Left renal pelvis (tissue), 4 donors: ENCODE results near the gene CARD6. TPM values are rescaled to one million over a fixed set of nuclear protein-coding genes. Genes with fewer than 3 reads are reported as not detected.
"Not testable (repeated sequence)": the region's sequence is repeated elsewhere in the genome, so short reads cannot be mapped to it uniquely, and the experiment has no call there.

ENCODE experiments used
- DNase-seq, 4 donors: peaks; one replicate each; pipeline ENCODE4 v3.0.0-alpha.2; 2013; ENCODE audit warnings: low read depth in 4 of 4, low spot score in 3 of 4
- polyA plus RNA-seq, 4 donors: library from polyadenylated mRNA; unstranded; fragments of 120-200 nt; gene quantifications; one replicate each; pipeline ENCODE4 v1.2.1, GENCODE V29; 2013; ENCODE audit not compliant: insufficient read length in 4 of 4

CARD6 gene
- polyA plus RNA-seq, 4 donors = 2.5 to 3.4 (median 3.0) TPM

DNA sequence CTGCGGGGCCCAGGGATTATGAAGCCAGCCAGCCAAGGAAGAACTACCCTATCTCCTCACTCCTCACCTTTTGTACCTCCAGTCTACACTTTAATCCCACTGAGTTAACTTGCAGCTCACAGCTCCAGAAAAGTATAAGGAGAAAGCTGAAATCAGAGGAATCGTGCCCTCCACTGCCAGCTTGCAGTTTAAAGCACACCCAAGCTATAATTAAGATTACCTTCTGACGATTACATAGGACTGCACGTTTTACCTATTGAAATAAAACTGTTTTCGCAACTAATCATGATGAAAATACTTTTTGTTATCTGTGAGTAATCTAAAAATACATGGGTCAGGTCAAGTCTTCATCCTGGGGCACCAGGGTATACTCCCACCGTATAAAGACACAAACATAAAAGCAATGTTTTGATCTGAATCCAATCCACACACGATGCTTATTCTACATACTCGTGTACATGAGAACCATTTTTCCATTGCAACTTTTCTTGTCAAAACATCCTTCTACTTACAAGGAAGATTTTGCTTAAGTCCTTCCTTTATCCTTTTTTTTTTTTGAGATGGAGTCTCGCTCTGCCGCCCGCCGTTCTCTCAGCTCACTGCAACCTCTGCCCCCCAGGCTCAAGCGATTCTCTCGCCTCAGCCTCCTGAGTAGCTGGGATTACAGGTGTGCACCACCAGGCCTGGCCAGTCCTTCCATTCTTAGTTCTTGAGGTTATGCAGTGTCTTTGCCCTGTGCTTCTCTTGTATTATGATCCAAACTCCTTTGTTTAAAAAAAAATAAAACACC, 13.8 kb upstream of the CARD6 start:
- DNase-seq = no peak

DNA sequence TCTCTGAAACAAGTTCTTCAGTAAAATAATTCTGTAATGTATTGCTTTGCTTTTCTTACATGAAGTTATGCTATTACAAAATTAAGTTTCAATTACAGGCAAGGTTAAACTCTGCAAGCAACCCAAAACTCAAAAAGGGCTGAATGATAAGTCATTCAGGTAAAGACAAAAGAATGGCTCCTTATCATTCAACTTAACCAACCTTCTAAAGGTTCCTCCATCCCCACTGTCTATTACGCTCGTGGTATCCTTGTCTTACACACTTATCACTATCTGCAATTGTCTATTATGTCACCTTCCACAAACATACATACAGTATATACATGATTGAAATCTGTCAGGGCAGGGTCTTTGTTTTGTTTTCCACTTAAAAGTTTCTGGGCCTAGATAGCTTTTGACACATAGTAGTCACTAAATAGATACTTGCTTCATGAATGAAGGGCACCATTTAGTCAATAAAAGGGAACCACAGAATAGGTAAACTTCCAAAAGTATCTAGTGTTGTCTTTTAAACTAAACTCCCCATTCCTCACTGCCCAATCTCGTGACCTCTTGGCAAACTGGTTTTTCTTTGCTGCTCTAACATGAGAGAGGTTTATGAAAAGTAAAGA, 13.0 kb upstream of the CARD6 start:
- DNase-seq = no peak

DNA sequence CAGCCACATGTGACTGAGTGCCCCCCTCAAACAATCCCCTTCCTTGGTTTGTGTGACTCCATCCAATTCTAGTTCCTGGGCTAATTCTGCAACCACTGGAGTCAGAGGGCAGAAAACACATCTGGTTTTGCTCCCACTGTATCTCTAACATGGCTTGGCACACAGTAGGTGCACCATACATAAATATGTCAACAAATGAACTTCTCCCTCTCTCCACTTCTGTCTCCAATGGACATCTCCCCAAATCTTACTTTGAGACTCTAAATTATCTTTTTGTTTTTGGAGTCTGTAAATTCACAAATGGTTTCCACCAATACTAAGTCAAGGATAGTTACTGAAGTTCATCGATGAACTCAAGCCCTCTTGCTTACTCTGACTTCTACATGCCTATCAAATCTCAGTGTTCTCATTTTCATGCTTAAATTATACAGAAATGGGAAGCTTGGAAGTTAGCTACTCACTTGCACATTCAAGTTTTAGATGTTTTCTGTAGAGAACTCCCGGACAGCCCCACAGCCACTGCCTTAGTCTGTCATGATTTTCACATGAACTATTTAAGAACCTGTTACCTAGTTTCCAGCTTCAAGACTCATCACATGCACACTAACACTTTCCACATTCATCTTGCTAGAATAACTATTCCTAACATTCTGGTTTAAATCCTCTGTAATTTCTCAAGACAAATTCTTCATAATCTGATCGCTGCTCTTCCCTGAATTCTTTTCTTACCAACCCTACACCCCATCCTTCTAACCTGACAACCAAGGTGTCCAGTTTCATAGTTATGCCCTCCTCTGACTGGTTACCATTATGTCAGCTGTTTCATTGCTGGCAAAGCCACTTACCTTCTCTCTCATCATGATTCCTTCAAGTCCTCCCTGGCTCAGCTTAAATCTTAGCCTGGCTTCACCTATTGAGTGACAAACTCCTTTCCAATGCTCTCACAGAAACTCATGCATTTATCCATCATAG, 12.2 kb upstream of the CARD6 start:
- DNase-seq = no peak

DNA sequence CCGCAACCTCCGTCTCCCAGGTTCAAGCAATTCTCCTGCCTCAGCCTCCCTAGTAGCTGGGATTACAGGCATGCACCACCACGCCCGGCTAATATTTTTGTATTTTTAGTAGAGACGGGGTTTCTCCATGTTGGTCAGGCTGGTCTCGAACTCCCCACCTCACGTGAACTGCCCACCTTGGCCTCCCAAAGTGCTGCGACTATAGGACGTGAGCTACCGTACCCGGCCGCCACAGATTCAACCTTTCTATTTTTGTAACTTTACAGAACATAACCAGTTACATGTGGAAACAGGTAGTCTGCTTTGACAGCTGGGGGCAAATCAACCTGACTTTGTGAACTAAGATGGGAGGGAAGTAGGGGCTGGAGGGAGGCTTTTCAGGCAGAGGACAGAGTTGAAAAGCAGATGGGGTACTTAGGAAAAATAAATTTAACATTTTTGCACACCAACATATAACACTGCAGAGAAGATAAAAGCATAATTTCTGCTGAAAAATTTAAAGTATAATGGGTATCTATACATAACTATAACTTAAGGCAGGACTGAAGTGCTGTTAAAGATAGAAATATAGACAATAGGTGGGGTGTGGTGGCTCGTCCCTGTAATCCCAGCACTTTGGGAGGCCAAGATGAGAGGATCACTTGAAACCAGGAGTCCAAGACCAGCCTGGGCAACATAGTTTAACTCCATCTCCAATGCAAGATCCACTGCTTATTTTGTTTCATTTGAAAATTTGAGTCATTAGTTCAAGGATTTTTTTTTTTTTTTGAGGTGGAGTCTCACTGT, 11.2 kb upstream of the CARD6 start:
- no peak for DNase-seq

DNA sequence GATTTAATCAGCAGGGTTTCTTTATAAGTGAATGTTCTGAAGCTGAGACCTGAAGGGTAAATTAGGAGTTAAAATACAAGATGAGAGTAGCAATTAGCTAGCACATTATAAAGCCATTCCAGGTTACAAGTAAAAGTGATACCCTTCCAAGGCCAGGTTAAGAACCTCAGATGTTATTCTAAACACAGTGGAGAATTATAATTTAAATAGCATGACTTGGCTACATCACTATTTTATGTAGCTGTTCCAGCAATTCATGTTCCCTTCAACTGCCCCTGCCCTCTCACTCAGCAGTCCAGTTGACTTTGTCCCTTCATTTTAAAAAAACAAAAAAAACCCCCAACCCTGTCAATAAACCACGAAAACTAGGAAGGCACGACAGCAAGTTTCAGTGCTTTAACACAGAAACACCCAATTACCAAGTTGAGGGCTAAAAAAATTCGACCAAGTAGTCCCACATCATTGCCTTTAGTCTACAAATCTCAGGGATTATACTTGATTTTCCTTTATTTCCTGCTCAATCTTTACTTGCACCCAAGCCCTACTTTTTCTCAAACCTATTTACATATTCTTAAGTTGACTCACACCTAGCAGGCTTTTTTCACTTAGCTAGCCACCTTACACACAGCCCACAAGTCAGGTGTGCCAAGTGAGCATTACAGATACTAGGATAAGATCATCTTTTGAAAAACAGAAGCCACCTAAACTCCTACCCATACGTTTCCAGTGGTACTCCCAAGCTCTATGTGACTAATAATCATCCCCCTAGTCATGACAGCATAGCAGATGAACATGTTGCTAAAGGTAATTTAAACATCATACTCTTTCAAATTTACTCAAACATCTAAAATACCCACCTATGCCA, 9.6 kb upstream of the CARD6 start:
- no peak for DNase-seq

DNA sequence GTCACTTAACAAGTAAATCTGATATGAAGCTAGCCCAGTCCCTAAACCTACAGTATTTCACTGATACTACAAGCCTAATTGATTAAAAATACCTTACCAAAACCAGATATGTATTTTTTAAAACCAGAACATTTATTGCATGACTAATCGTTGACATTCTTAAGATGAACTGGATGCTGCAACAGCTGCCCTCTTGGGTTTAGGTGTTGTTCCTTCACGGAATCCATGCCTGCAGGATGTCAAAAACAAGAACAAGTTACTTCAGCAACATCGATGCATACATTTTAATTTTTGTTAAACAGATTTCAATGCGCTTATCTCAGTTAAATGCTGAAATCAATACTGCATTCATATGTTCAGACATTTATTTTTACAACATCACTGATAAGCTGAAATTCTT, 8.8 kb upstream of the CARD6 start:
- DNase-seq = no peak

DNA sequence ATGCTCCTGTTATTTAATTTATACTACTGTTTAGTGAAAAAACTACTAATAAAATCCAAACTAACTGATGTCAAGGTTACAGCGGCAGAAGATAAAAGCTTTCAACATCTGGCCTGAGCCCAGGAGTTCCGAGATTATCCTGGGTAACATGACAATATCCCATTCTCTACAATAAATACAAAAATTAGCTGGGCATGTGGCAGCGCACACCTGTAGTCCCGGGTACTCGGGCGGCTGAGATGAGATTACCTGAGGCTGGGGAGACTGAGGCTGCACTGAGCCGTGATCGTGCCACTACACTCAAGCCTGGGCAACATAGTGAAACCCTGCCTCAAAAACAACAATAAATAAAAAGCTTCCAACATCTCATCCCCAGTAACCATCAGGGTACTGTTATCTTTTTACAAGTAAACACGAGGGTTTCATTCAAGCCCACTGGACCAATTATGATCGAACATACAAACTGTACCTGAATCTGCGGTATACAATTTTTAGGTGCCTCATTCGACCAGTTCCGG, 7.4 kb upstream of the CARD6 start:
- DNase-seq = no peak

DNA sequence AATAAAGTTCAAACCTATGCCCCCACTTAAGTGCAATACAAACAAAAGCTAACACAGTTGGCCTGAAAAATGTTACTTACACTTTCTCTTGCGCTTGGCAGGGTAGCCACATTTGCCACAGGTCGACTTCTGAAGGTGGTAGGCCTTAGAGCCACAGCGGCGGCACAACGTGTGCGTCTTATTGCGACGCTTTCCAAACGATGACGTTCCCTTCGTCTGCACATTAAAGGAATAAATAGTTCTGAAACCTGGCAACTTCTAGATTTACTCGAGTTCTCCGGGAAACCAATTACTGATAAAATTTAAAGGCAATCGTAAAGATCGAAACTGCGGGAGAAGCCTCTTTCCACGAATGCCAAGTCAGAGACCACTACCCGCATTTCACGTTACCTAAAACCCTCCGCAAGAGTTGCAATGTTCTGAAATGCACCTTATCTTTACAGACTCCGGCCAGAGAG, 6.7 kb upstream of the CARD6 start:
- DNase-seq = peak in 2 of 4 donors; percentile 21 to 31

DNA sequence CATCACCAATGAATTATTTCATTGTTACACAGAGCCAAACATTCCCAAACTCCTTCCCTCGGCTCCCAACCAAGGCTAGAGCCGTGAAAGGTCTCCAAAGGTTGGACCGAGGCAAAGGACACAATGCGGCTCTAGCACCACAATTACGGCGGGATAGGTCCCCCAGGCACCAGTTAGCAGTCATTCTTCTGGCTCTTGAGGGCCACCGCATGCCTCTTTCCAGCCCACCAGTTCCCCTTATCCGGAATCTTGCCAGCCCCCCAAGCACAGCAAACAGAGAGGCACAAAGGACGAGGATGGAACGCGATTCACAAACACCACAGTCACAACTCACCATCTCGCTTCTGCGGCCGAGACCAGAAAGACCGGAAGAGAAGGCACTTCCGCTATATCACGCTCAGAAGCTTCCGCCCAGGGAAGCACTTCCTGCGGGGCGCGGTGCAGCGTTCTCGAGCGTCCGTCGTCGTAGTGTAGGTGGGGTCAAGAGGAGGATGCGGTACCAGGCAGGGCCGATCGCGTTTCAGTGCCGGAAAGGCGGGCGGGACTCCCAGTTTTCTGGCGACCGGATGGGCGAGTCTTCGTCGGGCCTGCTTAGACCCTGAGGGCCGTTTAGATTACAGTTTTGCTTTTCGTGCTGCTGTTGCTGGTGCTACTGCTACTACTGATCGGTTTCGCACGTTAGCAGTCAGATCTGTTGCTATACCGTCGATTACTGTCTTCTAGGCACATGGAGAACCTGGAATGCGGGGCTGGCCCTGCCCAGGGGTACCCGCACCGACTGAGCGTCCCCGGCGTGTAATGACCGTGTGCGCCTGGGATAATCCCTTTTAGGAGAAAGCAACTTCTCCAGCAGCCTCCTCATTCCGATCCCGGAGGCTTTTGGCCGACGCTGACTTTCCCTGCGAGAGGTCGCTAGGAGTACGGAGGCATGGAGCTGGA, 6.0 kb upstream of the CARD6 start, which contains the start of gene RPL37:
Gene RPL37 (minus strand): TSS at position 374 of the 939 bp plus-strand sequence. CDS start 37 bp downstream, at position 337.
- DNase-seq = peak; percentile 89 to 93 (median 92)

DNA sequence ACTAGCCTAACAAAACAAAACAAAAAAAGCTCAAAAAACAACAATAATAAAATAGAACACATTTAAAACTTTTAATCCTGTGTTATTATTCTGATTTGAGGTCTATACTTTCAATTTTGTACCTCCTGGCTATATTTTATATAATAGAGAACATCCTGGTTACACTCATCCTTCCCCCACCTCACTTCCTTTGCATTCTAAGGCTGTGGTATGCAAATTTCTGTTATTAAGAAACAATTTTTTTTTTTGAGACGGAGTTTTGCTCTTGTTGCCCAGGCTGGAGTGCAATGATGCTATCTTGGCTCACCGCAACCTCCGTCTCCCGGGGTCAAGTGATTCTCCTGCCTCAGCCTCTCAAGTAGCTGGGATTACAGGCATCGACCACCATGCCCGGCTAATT, 3.1 kb upstream of the CARD6 start:
- no peak for DNase-seq

DNA sequence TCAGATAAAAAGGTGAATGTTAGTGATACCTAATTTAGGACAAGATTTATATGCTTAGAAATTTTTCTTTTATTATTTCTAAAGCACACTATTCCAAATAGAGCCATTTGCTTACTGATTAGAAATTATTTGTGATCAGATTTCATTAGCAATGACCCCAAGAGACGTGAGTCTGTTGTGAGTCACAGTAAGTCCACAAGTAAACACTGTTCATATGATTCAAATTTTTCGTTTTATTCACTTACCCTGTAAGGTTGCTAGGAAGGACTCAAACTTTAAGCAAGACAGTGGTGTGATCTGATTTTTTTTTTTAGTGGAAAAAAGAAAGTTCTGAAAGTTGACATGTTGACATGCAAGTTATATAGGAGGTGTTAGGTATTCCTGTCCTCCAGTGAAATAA, 1.2 kb downstream of the CARD6 start:
- DNase-seq = no peak

DNA sequence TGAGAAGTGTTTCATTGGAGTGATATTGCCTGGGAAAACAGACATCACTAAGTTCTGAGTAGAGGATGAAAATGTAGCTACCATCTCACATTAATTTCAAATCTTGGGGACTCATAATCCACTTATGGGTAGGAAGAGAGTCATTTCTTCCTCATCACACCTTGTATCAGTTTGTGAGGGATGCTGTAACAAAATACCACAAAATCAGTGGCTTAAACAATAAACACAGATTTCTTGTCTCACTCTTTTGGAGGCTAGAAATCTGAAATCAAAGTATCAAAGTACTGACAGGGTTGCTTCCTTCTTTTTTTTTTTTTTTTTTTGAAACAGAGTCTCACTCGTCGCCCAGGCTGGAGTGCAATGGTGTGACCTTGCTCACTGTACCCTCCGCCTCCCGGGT, 3.4 kb downstream of the CARD6 start:
- DNase-seq = no peak

DNA sequence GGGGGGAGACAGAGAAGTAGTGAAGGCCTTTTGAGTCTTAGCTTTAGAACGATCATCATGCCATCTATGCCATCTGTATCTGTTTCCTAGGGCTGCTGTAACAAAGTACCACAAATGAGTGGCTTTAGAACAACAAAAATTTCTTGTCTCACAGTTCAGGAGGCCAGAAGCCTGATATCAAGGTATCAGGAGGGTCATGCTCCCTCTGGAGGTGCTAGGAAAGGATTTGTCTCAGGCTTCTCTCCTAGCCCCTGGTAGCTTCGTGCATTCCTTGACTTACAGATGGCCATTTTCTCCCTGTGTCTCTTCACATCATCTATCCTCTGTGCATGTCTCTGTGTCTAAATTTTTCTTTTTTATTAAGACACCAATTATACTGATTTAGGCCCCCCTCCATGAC, 5.2 kb downstream of the CARD6 start:
- DNase-seq = no peak

DNA sequence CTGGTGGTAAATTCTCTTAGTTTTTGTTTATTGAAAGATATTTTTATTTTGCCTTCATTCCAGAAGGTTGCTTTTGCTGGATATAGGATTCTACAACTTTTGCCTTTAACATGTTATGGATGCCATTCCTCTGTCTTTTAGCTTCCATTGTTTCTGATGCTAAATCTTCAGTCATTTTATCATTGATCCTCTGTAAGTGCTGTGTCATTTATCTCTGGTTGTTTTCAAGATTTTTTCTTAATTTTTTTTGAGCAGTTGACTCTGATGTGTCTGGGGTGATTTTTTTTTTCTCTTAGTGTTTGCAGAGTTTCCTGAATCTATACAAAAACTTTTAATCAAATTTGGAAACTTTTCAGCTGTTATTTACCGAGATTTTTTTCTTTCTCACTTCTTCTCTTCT, 6.4 kb downstream of the CARD6 start:
- DNase-seq = no peak

DNA sequence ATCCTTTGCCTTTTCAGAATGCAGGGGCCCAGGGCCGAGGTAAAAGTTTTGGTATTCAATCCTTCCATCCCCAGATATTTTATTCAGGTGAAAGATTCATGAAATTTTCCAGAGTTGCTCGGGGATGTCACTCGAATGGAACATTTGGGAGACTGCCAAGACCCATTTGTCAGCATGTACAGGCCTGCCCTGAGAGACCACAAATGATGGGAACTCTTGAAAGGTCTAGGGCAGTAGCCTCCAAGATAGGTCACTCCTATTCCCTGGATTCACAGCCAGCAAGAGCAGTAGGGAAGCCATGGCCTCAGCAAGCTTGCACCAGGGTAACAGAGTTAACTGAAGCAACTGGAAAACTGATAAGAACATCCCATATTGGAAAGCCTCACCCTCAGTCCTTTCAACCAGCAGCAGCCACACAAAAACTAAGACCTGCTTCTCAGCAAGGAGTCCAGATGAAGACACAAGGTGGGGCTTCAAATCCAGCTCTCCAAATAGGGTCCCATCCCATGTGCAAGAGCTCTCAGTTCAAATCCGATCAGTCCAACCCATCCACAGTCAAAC, 12.5 kb downstream of the CARD6 start:
- no peak for DNase-seq

DNA sequence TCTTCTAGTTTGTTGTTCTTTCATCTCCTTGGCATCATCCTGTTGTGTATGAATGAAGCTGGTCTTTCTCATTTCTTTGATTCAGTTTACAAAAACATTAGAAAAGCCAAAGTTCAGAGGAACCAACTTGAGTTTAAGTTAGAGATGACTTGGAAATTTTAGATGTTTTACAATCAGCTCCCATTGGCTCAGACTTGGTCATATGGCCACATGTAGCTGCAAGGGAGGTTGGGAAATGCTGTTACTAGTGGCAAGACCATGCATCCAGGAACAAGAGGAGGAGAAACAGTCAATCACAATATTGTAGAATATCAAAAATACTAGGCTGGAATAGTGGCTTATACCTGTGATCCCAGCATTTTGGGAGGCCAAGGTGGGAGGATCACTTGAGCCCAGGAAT, 19.5 kb downstream of the CARD6 start:
- no peak for DNase-seq

DNA sequence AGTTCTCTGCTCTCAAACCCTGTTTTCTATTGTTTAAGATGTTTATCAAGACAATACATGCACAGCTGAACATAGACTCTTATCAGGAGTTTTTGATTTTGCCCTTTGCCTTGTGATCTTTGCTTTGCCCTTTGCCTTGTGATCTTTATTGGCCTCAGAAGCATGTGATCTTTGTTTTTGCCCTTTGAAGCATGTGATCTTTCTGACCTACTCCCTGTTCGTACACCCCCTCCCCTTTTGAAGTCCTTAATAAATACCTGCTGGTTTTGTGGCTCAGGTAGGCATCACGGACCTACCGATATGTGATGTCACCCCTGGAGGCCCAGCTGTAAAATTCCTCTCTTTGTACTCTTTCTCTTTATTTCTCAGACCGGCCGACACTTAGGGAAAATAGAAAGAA, 23.8 kb downstream of the CARD6 start:
- not testable (repeated sequence) for DNase-seq

DNA sequence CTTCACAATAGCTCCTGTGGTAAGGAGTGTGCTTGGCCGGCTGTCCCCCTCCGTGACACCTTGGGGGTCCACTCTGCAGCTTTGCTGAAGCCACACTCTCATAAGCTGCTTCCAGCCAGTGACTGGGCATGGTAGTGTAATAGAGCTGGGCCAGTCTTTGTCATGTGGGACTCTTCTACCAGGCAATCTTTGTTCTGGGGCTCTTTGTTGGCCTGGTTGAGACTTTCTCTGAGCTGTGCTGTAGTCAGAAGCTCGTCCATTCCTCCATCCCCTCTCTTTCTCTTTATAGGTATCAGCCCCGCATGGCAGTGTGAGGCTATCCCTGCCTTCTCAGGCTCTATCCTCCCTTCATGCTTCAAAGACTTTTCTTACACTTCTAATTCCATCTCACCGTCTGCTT, 25.7 kb downstream of the CARD6 start:
- DNase-seq = no peak
